Hepatocyte (in vitro differentiated cells): ENCODE measurements around the gene PDE4D.

Experiments
- CTCF ChIP-seq: fragments of 200-600 bp; sonication (generic); IDR thresholded peaks from 2 replicates; pipeline ENCODE4 v1.5.1; 2016; ENCODE audit warnings: antibody characterized with exemption, mild to moderate bottlenecking; ENCODE audit not compliant: poor library complexity
- EZH2 ChIP-seq: fragments of 200-600 bp; sonication (generic); IDR thresholded peaks from 2 replicates; pipeline ENCODE4 v1.6.1; 2016; ENCODE audit warnings: antibody characterized with exemption, mild to moderate bottlenecking, borderline replicate concordance

GRCh38 chr5:59058237-59058636 is 835.3 kb downstream of the PDE4D start:
- no peak for TF ChIP-seq EZH2
- TF ChIP-seq CTCF, result no peak
